ENCODE measurements around the gene CHST8.

CHST8 gene

GRCh38 chr19:33674626-33675367 lies 53.0 kb downstream of the CHST8 start:
- DNase-seq (ENCODE audit: low spot score): peak; percentile 14

- no peak for DNase-seq (ENCODE audit: low spot score)
Observed at GRCh38 chr19:33675501-33676124, 53.9 kb downstream of the CHST8 start.

- no peak for DNase-seq (ENCODE audit: low spot score)
Observed at GRCh38 chr19:33676999-33677665, 55.4 kb downstream of the CHST8 start.

GRCh38 chr19:33677745-33678426 lies 56.1 kb downstream of the CHST8 start:
- DNase-seq (ENCODE audit: low spot score): no peak

- no peak for DNase-seq (ENCODE audit: low spot score)
Observed at GRCh38 chr19:33678796-33679585, 57.2 kb downstream of the CHST8 start.

- no peak for DNase-seq (ENCODE audit: low spot score)
Observed at GRCh38 chr19:33679696-33680095, 57.9 kb downstream of the CHST8 start.

- no peak for DNase-seq (ENCODE audit: low spot score)
Observed at GRCh38 chr19:33681081-33681680, 59.4 kb downstream of the CHST8 start.

- peak; percentile 55 for DNase-seq (ENCODE audit: low spot score)
Observed at GRCh38 chr19:33683881-33684537, 62.3 kb downstream of the CHST8 start.

GRCh38 chr19:33684538-33685232 lies 62.9 kb downstream of the CHST8 start:
- DNase-seq (ENCODE audit: low spot score): no peak

- DNase-seq (ENCODE audit: low spot score): no peak
Observed at GRCh38 chr19:33685541-33685940, 63.8 kb downstream of the CHST8 start.

GRCh38 chr19:33686262-33686661 lies 64.5 kb downstream of the CHST8 start:
- no peak for DNase-seq (ENCODE audit: low spot score)

- DNase-seq (ENCODE audit: low spot score): no peak
Observed at GRCh38 chr19:33686687-33687480, 65.1 kb downstream of the CHST8 start.

- no peak for DNase-seq (ENCODE audit: low spot score)
Observed at GRCh38 chr19:33687481-33688170, 65.9 kb downstream of the CHST8 start.

- DNase-seq (ENCODE audit: low spot score): no peak
Observed at GRCh38 chr19:33688171-33688992, 66.6 kb downstream of the CHST8 start.

GRCh38 chr19:33689138-33689746 lies 67.5 kb downstream of the CHST8 start:
- no peak for DNase-seq (ENCODE audit: low spot score)

GRCh38 chr19:33689868-33690267 lies 68.1 kb downstream of the CHST8 start:
- DNase-seq (ENCODE audit: low spot score): no peak

- no peak for DNase-seq (ENCODE audit: low spot score)
Observed at GRCh38 chr19:33690378-33691029, 68.8 kb downstream of the CHST8 start.
